Right ventricle myocardium superior (tissue), 1 donor: ENCODE data around the gene NGEF. TPM values are rescaled to one million over a fixed set of nuclear protein-coding genes. Genes with fewer than 3 reads are reported as not detected.

Source experiments
- ATAC-seq: fragments of 200-7000 bp; cut with Tn5 transposase; one replicate; pipeline ENCODE4 v1.9.1; 2020; ENCODE audit warnings: mild to moderate bottlenecking; ENCODE audit not compliant: poor library complexity
- DNase-seq: peaks from one replicate; pipeline ENCODE4 v3.0.0-alpha.2; 2020
- intact Hi-C: fragments of 100-400 bp; cut with DNase I; formaldehyde crosslinking; loops from one replicate; pipeline ENCODE4 v1.11.2; 2022
- total RNA-seq: library from RNA; stranded (reverse); fragmentation: NEBNext Ultra II Directional; extraction: Animal tissue kit (Norgen Biotek cat#: 25700); gene quantifications from one replicate; pipeline ENCODE4 v1.2.1, GENCODE V29; 2021
- donor health status: DM: no; HTN: yes; CAD: no; lungs with severe emphysema.

NGEF gene
- total RNA-seq, 1 donor from 2014 or later: not detected

DNA sequence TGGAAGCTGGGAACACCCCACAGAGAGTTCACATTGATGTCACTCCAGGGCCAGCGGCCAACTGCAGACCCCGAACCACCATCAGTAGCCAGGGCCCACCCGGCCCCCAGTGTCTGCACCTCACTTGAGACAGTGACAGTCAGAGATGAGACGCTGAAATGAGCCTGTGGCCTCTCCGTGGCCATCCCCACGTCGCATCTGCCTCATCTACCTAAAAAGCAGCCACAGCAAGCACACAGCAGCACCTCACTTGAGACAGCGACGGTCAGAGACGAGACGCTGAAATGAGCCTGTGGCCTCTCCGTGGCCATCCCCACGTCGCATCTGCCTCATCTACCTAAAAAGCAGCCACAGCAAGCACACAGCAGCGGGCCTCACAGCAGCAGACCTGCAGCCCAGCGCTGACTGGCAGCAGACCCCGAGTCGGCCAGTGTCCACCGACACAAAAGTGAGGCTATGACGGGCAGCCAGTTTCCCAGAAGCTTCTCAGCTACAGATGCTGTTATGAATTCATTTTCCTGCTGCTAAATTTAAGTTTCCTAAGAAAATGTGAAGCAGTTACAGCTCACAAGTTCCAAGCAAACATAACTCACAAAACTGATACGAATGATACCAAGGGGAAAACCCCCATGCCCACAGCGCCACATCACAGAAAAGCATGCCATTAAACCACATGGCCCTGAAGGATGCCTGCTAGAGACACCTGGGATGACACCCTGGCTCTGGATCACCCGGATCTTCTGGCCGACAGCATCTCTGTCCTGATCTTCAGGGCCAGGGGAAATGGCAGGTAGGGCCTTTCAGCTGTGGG, 115.3 kb downstream of the NGEF start:
- intact Hi-C loops: no loop called here
- ATAC-seq: no peak
- peak; percentile 9 for DNase-seq

DNA sequence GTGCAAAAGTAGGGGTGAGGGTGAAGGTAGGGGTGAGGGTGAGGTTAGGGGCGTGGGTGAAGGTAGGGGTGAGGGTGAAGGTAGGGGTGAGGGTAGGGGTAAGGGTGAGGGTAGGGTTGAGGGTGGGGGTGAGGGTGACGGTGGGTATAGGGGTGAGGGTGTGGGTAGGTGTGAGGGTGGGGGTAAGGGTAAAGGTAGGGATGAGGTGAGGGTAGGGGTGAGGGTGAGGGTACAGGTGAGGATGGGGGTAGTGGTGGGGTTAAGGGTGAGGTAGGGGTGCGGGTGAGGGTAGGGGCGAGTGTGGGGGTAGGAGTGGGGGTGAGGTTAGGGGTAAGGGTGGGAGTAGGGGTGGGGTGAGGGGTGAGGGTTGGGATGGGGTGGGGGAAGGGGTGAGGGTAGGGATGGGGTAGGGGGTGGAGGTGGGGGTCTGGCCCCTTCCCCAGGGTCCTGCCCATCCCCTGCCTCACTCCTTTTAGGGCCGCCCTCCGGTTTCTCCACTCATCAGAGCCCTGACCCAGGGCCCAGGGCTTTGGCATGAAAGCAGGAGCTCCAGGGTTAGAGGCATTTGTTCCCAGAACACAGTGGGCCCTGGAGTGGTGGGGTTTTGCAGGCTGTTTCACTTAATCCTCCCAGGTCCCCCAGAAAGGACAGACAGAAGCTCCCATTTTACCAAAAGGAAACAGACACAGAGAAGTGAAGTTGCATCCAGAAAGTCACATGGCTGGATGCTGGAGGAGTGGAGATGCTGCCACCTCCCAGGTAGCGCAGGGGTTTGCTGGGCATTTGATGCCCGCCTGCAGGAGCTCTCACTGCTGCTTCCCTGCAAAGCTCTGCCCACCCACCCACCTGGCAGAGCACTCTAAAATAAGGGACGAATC, 116.1 kb downstream of the NGEF start:
- peak; percentile 10 for DNase-seq
- intact Hi-C loops: no loop called here
- no peak for ATAC-seq

DNA sequence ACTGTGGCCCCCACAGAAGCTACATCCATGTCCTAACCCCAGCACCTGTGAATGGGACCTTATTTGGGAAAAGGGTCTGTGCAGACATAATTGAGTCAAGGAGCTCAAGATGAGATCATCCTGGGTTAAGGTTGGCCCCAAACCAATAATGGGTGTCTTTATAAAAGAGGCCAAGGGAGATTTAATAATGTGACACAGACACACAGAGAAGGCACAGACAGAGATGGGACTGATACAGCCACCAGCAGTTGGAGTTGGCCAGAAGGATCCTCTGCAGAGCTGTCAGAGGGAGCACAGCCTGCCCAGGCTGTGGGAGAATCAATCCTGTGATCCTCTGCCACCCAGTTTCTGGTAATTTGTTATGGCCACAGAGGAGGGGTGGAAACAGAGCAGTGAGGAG, 116.9 kb downstream of the NGEF start:
- DNase-seq: no peak
- intact Hi-C loops: no loop called here
- ATAC-seq: no peak

- intact Hi-C loops: no loop called here
- DNase-seq (peak; percentile 21), ATAC-seq (no peak)
Observed at GRCh38 chr2:232894746-232895145, 118.3 kb downstream of the NGEF start.

DNA sequence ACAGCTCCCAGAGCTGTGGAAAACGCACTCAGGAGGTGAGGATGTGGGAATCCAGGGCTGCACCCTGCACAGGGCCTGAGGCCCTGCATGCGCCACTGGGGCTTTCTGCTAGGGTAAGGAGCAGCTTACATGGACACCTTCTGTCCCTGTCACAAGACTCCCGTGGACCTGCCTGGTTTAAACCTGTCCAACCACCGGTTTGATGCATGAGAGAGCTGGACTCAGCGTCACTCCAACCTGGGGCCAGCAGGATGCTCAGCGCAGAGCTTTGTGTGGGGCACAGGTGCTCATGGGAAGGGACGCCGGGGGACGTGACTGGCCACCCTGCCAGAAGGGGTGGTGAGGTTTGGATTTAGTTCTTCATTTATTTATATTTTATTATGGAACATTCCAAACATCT, 118.8 kb downstream of the NGEF start:
- DNase-seq: peak; percentile 16
- intact Hi-C loops: no loop called here
- no peak for ATAC-seq

- DNase-seq: peak; percentile 30
- ATAC-seq: no peak
- intact Hi-C loops: no loop called here
Observed at GRCh38 chr2:232893834-232894233, 119.2 kb downstream of the NGEF start.

DNA sequence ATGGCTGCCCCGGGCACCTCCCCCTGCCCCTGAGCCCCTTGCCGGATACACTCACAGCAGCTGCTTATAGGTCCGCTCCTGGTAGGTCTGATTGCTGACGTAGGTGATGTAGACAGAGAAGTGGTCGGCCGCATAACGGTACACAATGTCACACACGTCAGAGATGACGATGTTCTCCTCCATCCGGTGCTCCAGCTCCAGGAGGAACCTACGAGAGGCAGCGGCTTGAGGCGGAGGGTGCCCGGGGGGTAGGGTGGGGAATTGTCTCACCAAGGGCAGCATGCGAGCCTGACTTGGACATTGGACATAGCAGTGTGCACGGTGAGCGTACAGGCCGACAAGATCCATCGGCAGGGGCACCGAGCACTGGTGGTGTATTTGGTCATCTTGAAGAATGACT, 120.2 kb downstream of the NGEF start:
- intact Hi-C loops: no loop called here
- DNase-seq: no peak
- ATAC-seq: no peak

GRCh38 chr2:232892221-232892620, 120.8 kb downstream of the NGEF start:
- ATAC-seq: no peak

DNA sequence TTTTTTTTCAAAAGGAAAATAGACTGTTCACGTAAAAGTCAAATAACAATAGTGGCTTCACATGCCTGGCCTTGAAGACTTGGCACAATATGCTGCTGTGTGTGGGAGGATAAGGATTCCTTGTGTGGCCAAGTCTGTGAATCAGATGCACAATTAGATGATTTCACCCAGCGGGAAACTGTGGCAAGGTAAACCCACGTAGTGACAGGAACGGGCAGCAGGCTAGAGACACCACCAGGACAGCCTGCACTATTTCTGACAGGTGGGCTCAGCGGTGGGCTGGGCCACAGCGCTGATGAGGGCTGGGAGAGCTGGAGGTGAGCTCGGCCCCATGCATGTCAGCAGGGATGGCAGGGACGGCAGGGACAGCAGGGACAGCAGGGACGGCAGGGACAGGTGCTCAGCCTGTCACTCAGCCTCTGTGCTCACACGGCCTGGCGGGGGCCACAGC, 121.4 kb downstream of the NGEF start:
- DNase-seq: peak; percentile 10
- no peak for ATAC-seq
- intact Hi-C loops: no loop called here

More at GRCh38 chr2:232892221-232892620, 120.8 kb downstream of the NGEF start:
- intact Hi-C loops: no loop called here
- DNase-seq: no peak

DNA sequence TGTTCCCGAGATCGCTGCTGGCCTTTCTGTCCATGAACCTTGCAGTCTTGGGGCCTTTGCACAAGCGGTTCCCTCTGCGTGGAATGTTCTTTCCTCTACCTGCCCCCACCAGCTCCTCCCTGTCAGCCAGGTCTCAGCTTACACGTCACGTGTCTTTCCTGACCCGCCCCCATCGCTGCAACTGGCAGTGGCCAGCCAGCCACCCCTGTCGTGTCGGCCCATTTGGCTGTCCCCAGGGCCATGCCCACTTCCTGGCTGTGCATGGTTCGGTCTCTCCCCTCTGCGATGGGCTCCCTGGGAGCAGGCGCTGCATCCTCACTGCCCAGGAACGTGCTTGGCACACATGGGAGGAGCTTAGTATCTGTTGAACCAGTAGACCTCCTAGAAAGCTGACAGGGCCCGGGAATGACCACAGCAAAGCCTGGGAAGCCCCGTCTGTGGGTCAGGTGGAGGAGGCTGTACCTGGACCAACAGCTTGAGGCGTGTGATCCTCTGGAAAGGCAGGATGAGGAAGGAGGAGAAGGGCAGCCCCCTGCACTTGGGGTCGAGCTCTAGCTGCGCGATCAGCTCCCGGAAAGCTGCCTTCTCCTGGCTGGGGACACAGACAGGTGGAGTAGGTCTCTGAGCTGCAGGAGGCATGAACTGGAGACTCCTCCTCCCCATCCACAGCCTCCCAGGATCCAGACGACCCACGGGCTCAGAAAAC, 122.0 kb downstream of the NGEF start:
- peak; percentile 38 for DNase-seq
- intact Hi-C loops: no loop called here
- ATAC-seq: peak; percentile 51

DNA sequence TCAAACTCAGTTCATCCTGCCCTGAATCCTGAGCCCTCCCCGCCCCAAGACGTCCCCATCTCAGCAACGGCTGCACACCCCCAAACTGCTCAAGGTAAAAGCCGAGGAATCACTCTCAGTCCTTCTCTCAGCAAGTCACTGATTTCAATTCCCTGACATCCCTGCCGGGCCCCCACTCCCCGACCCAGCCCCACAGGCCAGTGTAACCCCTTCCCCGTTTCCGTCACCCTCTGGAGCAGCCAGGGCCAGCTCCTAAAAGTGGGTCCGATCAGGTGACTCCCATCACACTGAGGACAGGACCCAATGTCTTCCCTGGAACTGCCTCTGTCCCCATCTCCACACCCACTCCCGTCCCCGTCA, 122.5 kb downstream of the NGEF start:
- ATAC-seq (no peak), DNase-seq (no peak)
- intact Hi-C loops: no loop called here

- intact Hi-C loops: no loop called here
- peak; percentile 14 for DNase-seq
- no peak for ATAC-seq
Observed at GRCh38 chr2:232889876-232890401, 123.1 kb downstream of the NGEF start.

GRCh38 chr2:232888839-232889529, 124.1 kb downstream of the NGEF start:
- intact Hi-C loops: no loop called here
- DNase-seq: peak; percentile 7
- ATAC-seq: no peak

DNA sequence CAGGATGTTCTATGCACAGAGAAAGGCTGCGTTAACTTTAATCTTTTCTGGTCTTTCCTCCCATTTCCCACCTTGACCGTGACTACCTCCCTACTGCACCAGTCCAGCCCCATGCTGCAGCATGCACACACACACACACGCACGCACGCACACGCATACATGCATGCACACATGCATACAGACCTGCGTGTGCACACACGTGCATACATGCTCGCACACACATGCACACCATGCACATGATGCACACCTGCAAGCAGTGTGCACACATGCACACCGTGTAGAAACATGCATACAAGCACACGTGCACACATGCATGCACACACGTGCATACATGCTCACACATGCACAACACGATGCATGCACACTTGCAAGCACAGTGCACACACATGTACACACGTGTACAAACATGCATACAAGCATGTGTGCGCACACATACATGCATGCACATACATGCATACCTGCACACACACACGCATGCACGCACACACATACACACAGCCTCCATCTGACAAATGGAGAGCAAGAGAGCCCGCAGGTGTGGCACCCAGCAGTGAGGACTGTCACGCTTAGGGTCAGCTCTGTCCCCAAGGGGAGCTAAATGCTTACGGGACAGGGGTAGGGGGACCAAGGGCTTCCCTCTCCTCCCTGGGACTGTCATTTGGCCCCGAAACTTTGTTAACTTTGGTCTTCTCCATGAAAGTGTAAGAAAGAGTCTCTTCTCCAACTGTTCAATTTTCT, 124.8 kb downstream of the NGEF start:
- intact Hi-C loops: no loop called here
- ATAC-seq (no peak), DNase-seq (peak; percentile 13)

GRCh38 chr2:232887171-232887850, 125.7 kb downstream of the NGEF start:
- intact Hi-C loops: no loop called here
- ATAC-seq (no peak), DNase-seq (peak; percentile 14)

GRCh38 chr2:232886632-232887031, 126.4 kb downstream of the NGEF start:
- no peak for ATAC-seq
- intact Hi-C loops: no loop called here
- DNase-seq: peak; percentile 8

GRCh38 chr2:232886176-232886575, 126.9 kb downstream of the NGEF start:
- DNase-seq (no peak), ATAC-seq (no peak)
- intact Hi-C loops: no loop called here
